ENCODE data around the gene TTYH2.
A peak's percentile ranks its signal among the peaks of the same experiment; 100 is the strongest.

Gene TTYH2

DNA sequence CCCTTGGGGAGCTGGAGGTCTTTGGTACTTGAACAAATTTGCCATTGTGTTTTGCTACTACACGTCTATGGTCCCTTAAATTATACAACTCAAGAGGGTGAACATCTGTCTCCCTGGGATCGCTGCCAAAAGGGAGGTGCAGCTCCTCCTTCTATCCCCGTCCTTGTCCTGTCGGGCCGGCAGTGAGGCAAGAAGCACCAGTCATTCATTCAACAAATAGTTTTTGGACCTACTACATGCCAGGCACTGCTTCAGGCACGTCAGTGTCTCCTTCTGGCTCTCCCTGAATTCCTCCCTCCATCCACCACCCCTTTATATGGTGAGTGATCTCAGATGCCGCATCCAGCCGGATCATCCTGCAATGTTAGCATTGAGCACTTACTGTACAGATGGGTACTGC lies 12.1 kb upstream of the TTYH2 start:
- no peak overlapping the region for H3K4me3 ChIP-seq (replicated peaks; ENCODE audit: low read depth, low read length)
- no peak for TF ChIP-seq CTCF (IDR thresholded peaks at IDR 0.05; ENCODE audit: low read length, missing control alignments)
- DNase-seq (ENCODE audit: low read depth) = peak; percentile 69

- TF ChIP-seq CTCF (IDR thresholded peaks at IDR 0.05; ENCODE audit: low read length, missing control alignments) = no peak
- DNase-seq (ENCODE audit: low read depth) = no peak
- no peak overlapping the region for H3K4me3 ChIP-seq (replicated peaks; ENCODE audit: low read depth, low read length)
Measured at GRCh38 chr17:74201948-74202347, 11.4 kb upstream of the TTYH2 start.

GRCh38 chr17:74202938-74203337 lies 10.4 kb upstream of the TTYH2 start:
- TF ChIP-seq CTCF (IDR thresholded peaks at IDR 0.05; ENCODE audit: low read length, missing control alignments) = no peak
- DNase-seq (ENCODE audit: low read depth) = no peak
- peak overlapping the region; percentile 94 for H3K4me3 ChIP-seq (replicated peaks; ENCODE audit: low read depth, low read length)

- DNase-seq (ENCODE audit: low read depth) = peak; percentile 99
- TF ChIP-seq CTCF (IDR thresholded peaks at IDR 0.05; ENCODE audit: low read length, missing control alignments) = peak; percentile 96
- H3K4me3 ChIP-seq (replicated peaks; ENCODE audit: low read depth, low read length) = peak within 1 kb of the TSS; percentile 94
Measured at GRCh38 chr17:74203439-74204240, 9.7 kb upstream of the TTYH2 start, which contains the start of gene RPL38. Gene RPL38, plus strand, starts transcription at chr17:74203678. Its CDS starts 278 bp downstream, at chr17:74203956.

DNA sequence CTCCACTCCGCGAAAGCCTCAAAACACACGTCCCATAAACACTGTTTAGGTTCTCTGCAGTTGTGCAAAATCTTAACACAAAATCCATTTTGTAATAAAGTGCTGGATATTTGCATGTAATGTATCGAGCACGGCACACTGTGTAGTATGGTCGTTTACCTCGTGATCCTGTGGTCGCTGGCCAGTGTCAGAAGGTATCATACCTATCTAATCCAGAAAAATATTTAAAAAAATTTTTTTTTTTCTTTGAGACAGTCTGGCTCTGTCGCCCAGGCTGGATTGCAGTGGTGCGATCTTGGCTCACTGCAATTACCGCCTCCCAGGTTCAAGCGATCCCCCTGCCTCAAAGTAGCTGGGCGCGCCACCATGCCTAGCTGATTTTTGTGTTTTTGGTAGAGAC lies 8.9 kb upstream of the TTYH2 start:
- DNase-seq (ENCODE audit: low read depth) = no peak
- TF ChIP-seq CTCF (IDR thresholded peaks at IDR 0.05; ENCODE audit: low read length, missing control alignments) = no peak

DNA sequence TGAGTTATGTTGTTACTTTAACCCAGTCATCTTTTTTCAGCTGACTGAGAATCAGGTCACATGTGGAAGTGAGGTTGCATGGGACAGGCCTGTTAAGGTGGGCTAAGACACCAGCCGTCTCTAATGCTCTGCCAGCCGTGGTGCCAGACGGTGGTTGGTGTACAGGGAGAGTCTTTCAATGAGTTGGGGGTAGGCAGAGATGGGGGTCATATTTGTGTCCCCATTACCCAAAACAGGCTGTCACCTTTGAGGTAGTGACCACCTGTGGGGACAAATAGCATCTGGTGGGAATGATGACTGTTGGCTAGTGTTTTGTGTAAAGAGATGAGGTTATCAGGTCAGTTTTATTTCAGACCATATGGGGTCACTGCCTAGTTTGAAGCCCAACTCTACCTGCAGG lies 8.1 kb upstream of the TTYH2 start:
- DNase-seq (ENCODE audit: low read depth) = no peak
- no peak for TF ChIP-seq CTCF (IDR thresholded peaks at IDR 0.05; ENCODE audit: low read length, missing control alignments)
- H3K4me3 ChIP-seq (replicated peaks; ENCODE audit: low read depth, low read length) = peak overlapping the region; percentile 94

More for the DNA sequence above, 8.9 kb upstream of the TTYH2 start:
- H3K4me3 ChIP-seq (replicated peaks; ENCODE audit: low read depth, low read length) = peak overlapping the region; percentile 94

All from fibroblast of pulmonary artery (primary cell).